22Rv1 (cell line): ENCODE measurements around the gene MAN2A2.

Source experiments
- ZFX ChIP-seq: fragments of 450-650 bp; IDR thresholded peaks from 2 replicates; pipeline ENCODE4 v1.6.1; 2017; ENCODE audit warnings: antibody characterized with exemption, borderline replicate concordance
- TF ChIP-seq, protein P1 (sequence below): fragments of 450-650 bp; IDR thresholded peaks from 2 replicates; pipeline ENCODE4 v1.5.1; 2017; ENCODE audit warnings: mild to moderate bottlenecking

GRCh38 chr15:90904746-90905145 is 1.6 kb downstream of the MAN2A2 start:
- TF ChIP-seq, protein P1, sequence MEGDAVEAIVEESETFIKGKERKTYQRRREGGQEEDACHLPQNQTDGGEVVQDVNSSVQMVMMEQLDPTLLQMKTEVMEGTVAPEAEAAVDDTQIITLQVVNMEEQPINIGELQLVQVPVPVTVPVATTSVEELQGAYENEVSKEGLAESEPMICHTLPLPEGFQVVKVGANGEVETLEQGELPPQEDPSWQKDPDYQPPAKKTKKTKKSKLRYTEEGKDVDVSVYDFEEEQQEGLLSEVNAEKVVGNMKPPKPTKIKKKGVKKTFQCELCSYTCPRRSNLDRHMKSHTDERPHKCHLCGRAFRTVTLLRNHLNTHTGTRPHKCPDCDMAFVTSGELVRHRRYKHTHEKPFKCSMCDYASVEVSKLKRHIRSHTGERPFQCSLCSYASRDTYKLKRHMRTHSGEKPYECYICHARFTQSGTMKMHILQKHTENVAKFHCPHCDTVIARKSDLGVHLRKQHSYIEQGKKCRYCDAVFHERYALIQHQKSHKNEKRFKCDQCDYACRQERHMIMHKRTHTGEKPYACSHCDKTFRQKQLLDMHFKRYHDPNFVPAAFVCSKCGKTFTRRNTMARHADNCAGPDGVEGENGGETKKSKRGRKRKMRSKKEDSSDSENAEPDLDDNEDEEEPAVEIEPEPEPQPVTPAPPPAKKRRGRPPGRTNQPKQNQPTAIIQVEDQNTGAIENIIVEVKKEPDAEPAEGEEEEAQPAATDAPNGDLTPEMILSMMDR, result no peak
- TF ChIP-seq ZFX, result no peak
